Gastroesophageal sphincter (tissue), 4 donors: ENCODE results near the gene PIGR. TPM values are rescaled to one million over a fixed set of nuclear protein-coding genes. Genes with fewer than 3 reads are reported as not detected.
A peak's percentile ranks its signal among the peaks of the same experiment; 100 is the strongest.

ENCODE experiments used
- ATAC-seq: fragments of 150-250 bp; one replicate; pipeline ENCODE4 v1.9.1; 2016; ENCODE audit warnings: mild to moderate bottlenecking, moderate library complexity
- H3K27ac ChIP-seq, 4 donors: fragments of 200-600 bp; sonication (generic) in 3 of 4; 1 replicate in 3 of 4; 2 replicates in 1 of 4; pipeline ENCODE4 v1.5.1; 2016 to 2019
- H3K27me3 ChIP-seq: fragments of 200-600 bp; sonication (generic); one replicate; pipeline ENCODE4 v1.5.1; 2019
- H3K36me3 ChIP-seq, 2 donors: fragments of 200-600 bp; sonication (generic); one replicate each; pipeline ENCODE4 v1.5.1; 2019; ENCODE audit warnings: control low read depth in 1 of 2
- H3K4me1 ChIP-seq, 3 donors: fragments of 200-600 bp; sonication (generic); 1 replicate in 2 of 3; 2 replicates in 1 of 3; pipeline ENCODE4 v1.5.1; 2016 to 2019; ENCODE audit warnings: control low read depth in 2 of 3
- H3K4me3 ChIP-seq, 2 donors: fragments of 200-600 bp; sonication (generic); one replicate each; pipeline ENCODE4 v1.5.1; 2019; ENCODE audit warnings: mild to moderate bottlenecking in 1 of 2, moderate library complexity in 1 of 2
- H3K9me3 ChIP-seq, 3 donors: fragments of 200-600 bp; sonication (generic); one replicate each; pipeline ENCODE4 v1.5.1; 2017 to 2019; ENCODE audit warnings: control low read depth in 2 of 3
- CTCF ChIP-seq, 4 experiments: fragments of 200-600 bp in 2 of 4; fragments of 450-650 bp in 2 of 4; sonication (generic) in 1 of 4; IDR thresholded peaks; one replicate each; pipeline ENCODE4 v1.5.1; 2017 to 2019; ENCODE audit warnings: antibody characterized with exemption in 4 of 4, mild to moderate bottlenecking in 2 of 4, moderate library complexity in 2 of 4
- EP300 ChIP-seq: sonication (generic); formaldehyde crosslinking; IDR thresholded peaks from one replicate; pipeline ENCODE4 v1.6.1; 2017; ENCODE audit warnings: antibody characterized with exemption, mild to moderate bottlenecking
- POLR2A ChIP-seq, 2 donors: fragments of 450-650 bp; IDR thresholded peaks; one replicate each; pipeline ENCODE4 v1.6.1; 2017; ENCODE audit warnings: antibody characterized with exemption in 2 of 2, mild to moderate bottlenecking in 2 of 2, moderate library complexity in 1 of 2
- POLR2AphosphoS5 ChIP-seq: sonication (generic); formaldehyde crosslinking; IDR thresholded peaks from one replicate; pipeline ENCODE4 v1.6.1; 2017; ENCODE audit warnings: antibody characterized with exemption
- WGBS, 2 donors: methylation state at CpG; one replicate each; pipeline ENCODE4 v1.1.5; 2018; ENCODE audit warnings: low coverage in 1 of 2; 5-methylcytosine and 5-hydroxymethylcytosine counted together
- total RNA-seq, 4 donors: library from RNA; depleted of rRNA; stranded (reverse); fragments of >200 nt; gene quantifications; one replicate each; pipeline ENCODE4 v1.1.0, GENCODE V29; 2016

Gene PIGR
- total RNA-seq, 4 donors from 2014 or later: 0.16 to 256 (median 0.35) TPM

GRCh38 chr1:206985162-206985749 is 39.0 kb upstream of the PIGR start:
- Histone ChIP-seq H3K4me3 (no peak overlapping the region), H3K9me3 (no peaks in the 10 kb centered on the region), H3K36me3 (no peaks in the 10 kb centered on the region), H3K27ac (no peak overlapping the region), H3K4me1 (no peaks in the 10 kb centered on the region), H3K27me3 (peaks cover 3% of the 10 kb centered on the region)
- TF ChIP-seq POLR2A (IDR thresholded peaks at IDR 0.05): no peak
- TF ChIP-seq CTCF (IDR thresholded peaks at IDR 0.05): no peak
- TF ChIP-seq POLR2AphosphoS5: no peak
- TF ChIP-seq EP300: no peak
- no peak for ATAC-seq
- 63 to 77% methylated on average over 9 to 10 of the region's 10 CpGs for WGBS, 2 donors

- WGBS, 2 donors: 34 to 50% methylated on average over 2 to 4 of the region's 4 CpGs
- no peak for ATAC-seq
- peaks cover 3% of the 10 kb centered on the region for H3K27me3 ChIP-seq
- no peaks in the 10 kb centered on the region for H3K4me1 ChIP-seq
- no peaks in the 10 kb centered on the region for H3K36me3 ChIP-seq
- H3K27ac ChIP-seq: no peak overlapping the region
- TF ChIP-seq CTCF (IDR thresholded peaks at IDR 0.05) (peak in 3 of 4 experiments; percentile 27 to 54 (median 37)), EP300 (no peak), POLR2A (IDR thresholded peaks at IDR 0.05) (no peak), POLR2AphosphoS5 (no peak)
- H3K9me3 ChIP-seq: no peaks in the 10 kb centered on the region
- no peak overlapping the region for H3K4me3 ChIP-seq
Observed at GRCh38 chr1:206982216-206982615, 36.0 kb upstream of the PIGR start.

GRCh38 chr1:206979379-206980043 is 33.2 kb upstream of the PIGR start:
- WGBS, 2 donors: 67 to 83% methylated on average over 3 of the region's 3 CpGs
- TF ChIP-seq EP300 (no peak), CTCF (IDR thresholded peaks at IDR 0.05) (peak in 1 of 4 experiments; percentile 13), POLR2AphosphoS5 (no peak)
- no peak for ATAC-seq

GRCh38 chr1:206978259-206978658 is 32.0 kb upstream of the PIGR start:
- Histone ChIP-seq H3K36me3 (no peaks in the 10 kb centered on the region), H3K27ac (no peak overlapping the region), H3K9me3 (no peaks in the 10 kb centered on the region), H3K4me3 (no peak overlapping the region), H3K4me1 (no peaks in the 10 kb centered on the region), H3K27me3 (peaks cover 11% of the 10 kb centered on the region)
- 81 to 91% methylated on average over 7 of the region's 7 CpGs for WGBS, 2 donors
- TF ChIP-seq POLR2AphosphoS5: no peak
- TF ChIP-seq CTCF (IDR thresholded peaks at IDR 0.05): no peak
- no peak for TF ChIP-seq POLR2A (IDR thresholded peaks at IDR 0.05)
- no peak for TF ChIP-seq EP300
- no peak for ATAC-seq

More at GRCh38 chr1:206979379-206980043, 33.2 kb upstream of the PIGR start:
- Histone ChIP-seq H3K27ac (no peak overlapping the region), H3K27me3 (peaks cover 11% of the 10 kb centered on the region), H3K4me1 (no peaks in the 10 kb centered on the region), H3K9me3 (no peaks in the 10 kb centered on the region), H3K4me3 (no peak overlapping the region), H3K36me3 (no peaks in the 10 kb centered on the region)

- H3K4me3 ChIP-seq: no peak overlapping the region
- no peaks in the 10 kb centered on the region for H3K4me1 ChIP-seq
- peaks cover 8% of the 10 kb centered on the region for H3K27me3 ChIP-seq
- H3K9me3 ChIP-seq: no peaks in the 10 kb centered on the region
- H3K27ac ChIP-seq: no peak overlapping the region
- no peaks in the 10 kb centered on the region for H3K36me3 ChIP-seq
- TF ChIP-seq POLR2A (IDR thresholded peaks at IDR 0.05) (no peak), CTCF (IDR thresholded peaks at IDR 0.05) (no peak), POLR2AphosphoS5 (no peak), EP300 (no peak)
- 100% methylated on average over 1 of the region's 1 CpG; no CpG with 5 or more reads in 1 of the 2 donors for WGBS, 2 donors
- no peak for ATAC-seq
Observed at GRCh38 chr1:206975306-206975705, 29.0 kb upstream of the PIGR start.
